GM11168 (cell line): ENCODE data around the gene MAPT.

Experiments used
- in situ Hi-C: fragments of 300-500 bp; cut with MboI; formaldehyde crosslinking; loops from one replicate; pipeline ENCODE4 v1.12.0; 2022; ENCODE audit warnings: low sequenced_read_pairs; ENCODE audit not compliant: unreplicated experiment

MAPT gene

DNA sequence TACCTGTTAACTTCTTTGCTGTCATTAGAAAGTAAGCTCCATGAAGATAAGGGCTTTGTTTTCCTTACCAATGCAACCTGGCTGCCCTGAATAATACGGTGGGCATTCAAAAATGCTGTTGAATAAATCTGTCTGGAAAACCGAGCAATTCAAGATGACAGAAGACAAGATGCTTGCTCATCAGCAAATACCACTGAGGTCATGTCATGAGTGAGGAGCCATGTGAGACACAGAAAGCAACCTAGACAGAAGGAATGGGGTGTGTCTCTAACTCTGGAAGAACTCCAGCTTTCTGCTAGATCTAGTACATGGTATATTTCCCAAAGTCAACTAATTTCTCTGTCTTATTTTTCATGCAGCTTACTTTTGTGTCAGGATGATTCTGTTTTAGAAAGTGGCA, 168.9 kb downstream of the MAPT start:
- in situ Hi-C loops, result no loop called here

- in situ Hi-C loops, result no loop called here
Observed at GRCh38 chr17:46064460-46064859, 170.1 kb downstream of the MAPT start.

DNA sequence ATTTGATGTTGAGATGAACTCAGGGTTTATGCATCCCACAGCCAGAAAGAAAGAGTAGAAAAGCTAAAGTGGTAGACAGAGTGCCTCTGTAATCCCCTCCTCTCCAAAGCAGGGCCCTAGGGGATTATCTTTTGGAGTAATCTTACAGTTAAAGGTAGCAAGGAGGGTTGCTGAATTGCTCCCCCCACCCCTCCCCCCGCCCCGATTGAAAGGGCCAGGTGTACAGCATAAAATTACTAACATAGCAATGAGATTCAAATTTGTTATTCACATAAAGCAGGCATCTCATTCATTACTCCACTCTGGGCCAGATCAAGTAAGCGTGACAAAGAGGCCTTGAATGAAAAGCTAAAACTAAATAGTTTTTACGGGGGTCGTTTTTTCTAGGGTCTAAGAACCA, 177.4 kb downstream of the MAPT start:
- in situ Hi-C loops, result no loop called here

GRCh38 chr17:46072998-46073397, 178.6 kb downstream of the MAPT start:
- in situ Hi-C loops, result no loop called here

DNA sequence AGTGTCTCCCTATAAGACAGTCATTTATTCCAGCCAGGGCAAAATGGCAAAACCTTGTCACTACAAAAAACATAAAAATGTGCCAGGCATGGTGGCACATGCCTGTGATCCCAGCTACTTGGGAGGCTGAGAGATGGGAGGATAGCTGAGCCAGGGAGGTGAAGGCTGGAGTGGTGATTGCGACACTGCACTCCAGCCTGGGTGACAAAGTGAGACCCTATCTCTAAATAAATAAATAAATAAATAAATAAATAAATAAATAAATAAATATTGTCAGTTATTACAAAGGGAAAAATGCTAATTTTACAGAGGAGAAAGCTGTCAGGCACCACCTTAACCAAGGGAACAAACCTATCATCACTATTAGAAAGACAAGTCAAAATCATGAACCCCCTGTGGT, 180.2 kb downstream of the MAPT start:
- in situ Hi-C loops, result no loop called here
